Spleen (tissue), 11 donors: ENCODE results near the gene FNDC5. TPM values are rescaled to one million over a fixed set of nuclear protein-coding genes. Genes with fewer than 3 reads are reported as not detected.

Experiments used
- DNase-seq: peaks from one replicate; pipeline ENCODE4 v3.0.0-alpha.2; 2020
- H3K27ac ChIP-seq, 8 donors: fragments of 200-600 bp; sonication (generic) in 7 of 8; 1 replicate in 4 of 8; 2 replicates in 4 of 8; pipeline versions ENCODE4 v1.5.0 to v1.8.0; 2016 to 2021; ENCODE audit warnings: inconsistent platforms in 4 of 8, mild to moderate bottlenecking in 4 of 8, moderate library complexity in 1 of 8
- H3K27me3 ChIP-seq, 7 donors: fragments of 200-600 bp; sonication (generic) in 6 of 7; replicated peaks in 1 of 7; 1 replicate in 4 of 7; 2 replicates in 3 of 7; pipeline versions ENCODE4 v1.5.0 to v1.8.0; 2016 to 2021; ENCODE audit warnings: inconsistent platforms in 3 of 7, mild to moderate bottlenecking in 1 of 7
- H3K36me3 ChIP-seq, 6 donors: fragments of 200-600 bp; sonication (generic) in 5 of 6; 1 replicate in 4 of 6; 2 replicates in 2 of 6; pipeline versions ENCODE4 v1.5.0 to v1.8.0; 2016 to 2021; ENCODE audit warnings: inconsistent platforms in 2 of 6
- H3K4me1 ChIP-seq, 6 donors: fragments of 200-600 bp; sonication (generic) in 5 of 6; 1 replicate in 3 of 6; 2 replicates in 3 of 6; pipeline versions ENCODE4 v1.5.0 to v1.8.0; 2016 to 2021; ENCODE audit warnings: inconsistent platforms in 3 of 6
- H3K4me3 ChIP-seq, 8 donors: fragments of 200-600 bp; sonication (generic) in 7 of 8; 1 replicate in 4 of 8; 2 replicates in 4 of 8; pipeline versions ENCODE4 v1.5.0 to v1.8.0; 2016 to 2021; ENCODE audit warnings: inconsistent platforms in 4 of 8, mild to moderate bottlenecking in 4 of 8, moderate library complexity in 2 of 8
- H3K9me3 ChIP-seq, 8 donors: fragments of 200-600 bp; sonication (generic) in 7 of 8; 1 replicate in 4 of 8; 2 replicates in 4 of 8; pipeline versions ENCODE4 v1.5.0 to v1.8.0; 2016 to 2021; ENCODE audit warnings: inconsistent platforms in 4 of 8
- CTCF ChIP-seq, 11 experiments: fragments of 200-600 bp in 7 of 11; fragments of 450-650 bp in 4 of 11; sonication (generic) in 4 of 11; IDR thresholded peaks in 8 of 11; conservative IDR thresholded peaks in 3 of 11; 1 replicate in 7 of 11; 2 replicates in 4 of 11; pipeline versions ENCODE4 v1.4.0 to v1.8.0; 2016 to 2021; ENCODE audit warnings: antibody characterized with exemption in 11 of 11, inconsistent platforms in 4 of 11, mild to moderate bottlenecking in 1 of 11
- POLR2A ChIP-seq, 3 donors: fragments of 450-650 bp; IDR thresholded peaks; one replicate each; pipeline ENCODE4 v1.5.1; 2017; ENCODE audit warnings: antibody characterized with exemption in 3 of 3, mild to moderate bottlenecking in 1 of 3
- POLR2AphosphoS5 ChIP-seq, 3 donors: sonication (generic); formaldehyde crosslinking; IDR thresholded peaks; one replicate each; pipeline ENCODE4 v1.5.1; 2017; ENCODE audit warnings: antibody characterized with exemption in 3 of 3
- WGBS, 5 donors: extraction: QIAGEN DNeasy Blood & Tissue Kit in 3 of 5; methylation state at CpG; one replicate each; pipeline versions ENCODE4 v1.1.5 to v1.1.7; 2013 to 2018; 5-methylcytosine and 5-hydroxymethylcytosine counted together
- intact Hi-C: fragments of 100-400 bp; cut with DNase I; formaldehyde crosslinking; loops from one replicate; pipeline ENCODE4 v1.15.0; 2023; ENCODE audit warnings: low total_unique reads
- polyA plus RNA-seq, 3 donors: library from polyadenylated mRNA; stranded (reverse); fragments of 200-250 nt; gene quantifications; one replicate each; pipeline ENCODE4 v1.2.1, GENCODE V29; 2013
- total RNA-seq, 7 donors: library from RNA; depleted of rRNA in 3 of 7; stranded (reverse); fragments of >200 nt in 3 of 7; fragmentation: NEBNext Ultra II Directional in 4 of 7; extraction: Animal tissue kit (Norgen Biotek cat#: 25700) in 4 of 7; gene quantifications; one replicate each; pipeline versions ENCODE4 v1.1.0 to v1.2.1, GENCODE V29; 2016 to 2021
- donor health status: healthy with polysubstance abuse.
- donor health status: DM: no; HTN: no; CAD: no; lungs with moderate emphysema.
- donor health status: DM: no; HTN: no; CAD: no.
- donor health status: Bipolar disorder and iron deficiency.
- donor health status: healthy.
- donor health status: DM: no; HTN: no; CAD: no.
- donor health status: DM: yes; HTN: yes; CAD: no.

Gene FNDC5
- total and polyA plus RNA-seq, 10 donors: 0.30 TPM; not detected in 8

GRCh38 chr1:32891241-32891570, 20.5 kb upstream of the FNDC5 start:
- no peak overlapping the region for H3K27ac ChIP-seq
- no peaks in the 10 kb centered on the region for H3K36me3 ChIP-seq
- WGBS, 5 donors: 86 to 100% (median 91%) methylated on average over 1 of the region's 1 CpG
- no peak for DNase-seq
- TF ChIP-seq POLR2AphosphoS5 (IDR thresholded peaks at IDR 0.05) (no peak), CTCF (IDR thresholded peaks at IDR 0.05 in 8 of 11, conservative IDR thresholded peaks at IDR 0.05 in 3 of 11) (no peak)
- H3K9me3 ChIP-seq: no peaks in the 10 kb centered on the region
- H3K27me3 ChIP-seq: peaks cover 0 to 93% (median 49%) of the 10 kb centered on the region in 7 donors
- peaks cover 6 to 27% (median 20%) of the 10 kb centered on the region in 6 donors for H3K4me1 ChIP-seq
- intact Hi-C loops: no loop called here
- H3K4me3 ChIP-seq: no peak overlapping the region

GRCh38 chr1:32890516-32891240, 20.0 kb upstream of the FNDC5 start:
- no peak for TF ChIP-seq POLR2AphosphoS5 (IDR thresholded peaks at IDR 0.05)
- 87 to 91% (median 90%) methylated on average over 7 of the region's 7 CpGs for WGBS, 5 donors
- no peaks in the 10 kb centered on the region for H3K36me3 ChIP-seq
- DNase-seq: peak; percentile 52
- no peaks in the 10 kb centered on the region for H3K9me3 ChIP-seq
- intact Hi-C loops: no loop called here
- no peak overlapping the region for H3K4me3 ChIP-seq
- no peak overlapping the region for H3K27ac ChIP-seq
- H3K4me1 ChIP-seq: peaks cover 6 to 32% (median 24%) of the 10 kb centered on the region in 6 donors
- peaks cover 0 to 98% (median 54%) of the 10 kb centered on the region in 7 donors for H3K27me3 ChIP-seq

GRCh38 chr1:32889731-32890278, 19.1 kb upstream of the FNDC5 start:
- Histone ChIP-seq H3K9me3 (no peaks in the 10 kb centered on the region), H3K27me3 (peaks cover 0 to 100% (median 63%) of the 10 kb centered on the region in 7 donors), H3K4me3 (no peak overlapping the region), H3K4me1 (peaks cover 6 to 36% (median 24%) of the 10 kb centered on the region in 6 donors), H3K36me3 (no peaks in the 10 kb centered on the region), H3K27ac (no peak overlapping the region)
- DNase-seq: peak; percentile 3
- TF ChIP-seq POLR2AphosphoS5 (IDR thresholded peaks at IDR 0.05): no peak
- TF ChIP-seq CTCF (IDR thresholded peaks at IDR 0.05 in 8 of 11, conservative IDR thresholded peaks at IDR 0.05 in 3 of 11): no peak
- no peak for TF ChIP-seq POLR2A (IDR thresholded peaks at IDR 0.05)
- intact Hi-C loops: no loop called here
- WGBS, 5 donors: 83 to 96% (median 88%) methylated on average over 3 of the region's 3 CpGs

- peaks cover 6 to 33% (median 23%) of the 10 kb centered on the region in 6 donors for H3K4me1 ChIP-seq
- 89 to 93% (median 91%) methylated on average over 24 of the region's 24 CpGs for WGBS, 5 donors
- no peak for DNase-seq
- H3K27ac ChIP-seq: no peak overlapping the region
- TF ChIP-seq POLR2AphosphoS5 (IDR thresholded peaks at IDR 0.05) (no peak), CTCF (IDR thresholded peaks at IDR 0.05 in 8 of 11, conservative IDR thresholded peaks at IDR 0.05 in 3 of 11) (no peak), POLR2A (IDR thresholded peaks at IDR 0.05) (no peak)
- H3K36me3 ChIP-seq: no peaks in the 10 kb centered on the region
- peaks cover 0 to 100% (median 63%) of the 10 kb centered on the region in 7 donors for H3K27me3 ChIP-seq
- H3K9me3 ChIP-seq: no peaks in the 10 kb centered on the region
- H3K4me3 ChIP-seq: no peak overlapping the region
- intact Hi-C loops: no loop called here
Measured at GRCh38 chr1:32888677-32889420, 18.1 kb upstream of the FNDC5 start.
